Measurements from ENCODE around the gene POF1B. TPM values are rescaled to one million over a fixed set of nuclear protein-coding genes. Genes with fewer than 3 reads are reported as not detected.

The POF1B gene
- total and polyA plus RNA-seq, 5 donors from 2014 or later: 0.44 to 0.59 (median 0.53) TPM; not detected in 1

Other genes starting within 250 kb of the POF1B start
- not detected for gene SATL1, start 135.9 kb downstream of the POF1B start, total RNA-seq
- not detected for gene SATL1, start 135.9 kb downstream of the POF1B start, polyA plus RNA-seq
- 1.2 TPM for gene ZNF711, start 135.7 kb downstream of the POF1B start, total RNA-seq
- under 1 TPM in 3 of 4 donors, not detected in 1; 0.31 to 0.54 (median 0.46) TPM for gene ZNF711, start 135.7 kb downstream of the POF1B start, polyA plus RNA-seq

Measured in CD4-positive, CD25-positive, alpha-beta regulatory T cell (primary cell).